ENCODE measurements around the gene NEUROG1.

Gene NEUROG1

DNA sequence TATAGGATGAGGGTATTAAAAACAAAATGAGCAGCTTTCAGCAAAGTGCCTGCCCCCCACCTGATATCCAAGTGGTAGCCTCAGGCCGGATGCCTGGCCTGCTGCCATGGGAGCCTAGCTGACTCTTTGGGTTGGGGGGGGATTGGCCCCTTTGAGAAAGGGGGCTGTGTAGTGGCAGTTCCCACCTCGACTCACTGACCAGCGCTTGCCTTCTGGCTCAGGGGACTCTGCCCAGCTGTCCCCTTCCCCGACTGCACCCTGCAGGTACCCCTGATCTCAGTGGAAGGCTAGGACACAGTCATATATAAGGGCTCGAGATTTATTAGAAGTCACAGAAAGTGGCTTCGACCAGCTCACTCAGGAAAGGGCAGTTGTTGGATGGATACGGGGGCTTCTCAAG, 1.5 kb upstream of the NEUROG1 start:
- Histone ChIP-seq H2AFZ (ENCODE audit: low read length) (no peak overlapping the region), H3K9me3 (ENCODE audit: low read length) (no peaks in the 10 kb centered on the region), H3K4me2 (ENCODE audit: low read length) (no peak overlapping the region), H3K36me3 (ENCODE audit: insufficient read depth, low read length) (no peaks in the 10 kb centered on the region), H3K9me2 (ENCODE audit: low read depth, low read length) (no peaks in the 10 kb centered on the region), H3K4me3 (ENCODE audit: low read depth, low read length, poor library complexity, severe bottlenecking) (no peak overlapping the region), H3F3A (ENCODE audit: insufficient read depth, low read length) (no peaks in the 10 kb centered on the region), H3K27me3 (ENCODE audit: insufficient read depth, low read length) (no peaks in the 10 kb centered on the region; the same call in 1 of the 2 replicates), H4K20me1 (ENCODE audit: insufficient read depth, low read length) (no peaks in the 10 kb centered on the region), H3K4me1 (ENCODE audit: insufficient read depth, low read length, severe bottlenecking) (no peaks in the 10 kb centered on the region), H3K27ac (ENCODE audit: low read depth, low read length, poor library complexity, severe bottlenecking) (no peak overlapping the region), H3K9ac (ENCODE audit: low read length) (no peak overlapping the region), H3K79me2 (ENCODE audit: insufficient read depth, low read length) (no peaks in the 10 kb centered on the region)
- TF ChIP-seq, protein P1, sequence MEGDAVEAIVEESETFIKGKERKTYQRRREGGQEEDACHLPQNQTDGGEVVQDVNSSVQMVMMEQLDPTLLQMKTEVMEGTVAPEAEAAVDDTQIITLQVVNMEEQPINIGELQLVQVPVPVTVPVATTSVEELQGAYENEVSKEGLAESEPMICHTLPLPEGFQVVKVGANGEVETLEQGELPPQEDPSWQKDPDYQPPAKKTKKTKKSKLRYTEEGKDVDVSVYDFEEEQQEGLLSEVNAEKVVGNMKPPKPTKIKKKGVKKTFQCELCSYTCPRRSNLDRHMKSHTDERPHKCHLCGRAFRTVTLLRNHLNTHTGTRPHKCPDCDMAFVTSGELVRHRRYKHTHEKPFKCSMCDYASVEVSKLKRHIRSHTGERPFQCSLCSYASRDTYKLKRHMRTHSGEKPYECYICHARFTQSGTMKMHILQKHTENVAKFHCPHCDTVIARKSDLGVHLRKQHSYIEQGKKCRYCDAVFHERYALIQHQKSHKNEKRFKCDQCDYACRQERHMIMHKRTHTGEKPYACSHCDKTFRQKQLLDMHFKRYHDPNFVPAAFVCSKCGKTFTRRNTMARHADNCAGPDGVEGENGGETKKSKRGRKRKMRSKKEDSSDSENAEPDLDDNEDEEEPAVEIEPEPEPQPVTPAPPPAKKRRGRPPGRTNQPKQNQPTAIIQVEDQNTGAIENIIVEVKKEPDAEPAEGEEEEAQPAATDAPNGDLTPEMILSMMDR (IDR thresholded peaks at IDR 0.05; ENCODE audit: low read length), result no peak
- TF ChIP-seq EZH2 (IDR thresholded peaks at IDR 0.05; ENCODE audit: borderline replicate concordance, low read length), result no peak

DNA sequence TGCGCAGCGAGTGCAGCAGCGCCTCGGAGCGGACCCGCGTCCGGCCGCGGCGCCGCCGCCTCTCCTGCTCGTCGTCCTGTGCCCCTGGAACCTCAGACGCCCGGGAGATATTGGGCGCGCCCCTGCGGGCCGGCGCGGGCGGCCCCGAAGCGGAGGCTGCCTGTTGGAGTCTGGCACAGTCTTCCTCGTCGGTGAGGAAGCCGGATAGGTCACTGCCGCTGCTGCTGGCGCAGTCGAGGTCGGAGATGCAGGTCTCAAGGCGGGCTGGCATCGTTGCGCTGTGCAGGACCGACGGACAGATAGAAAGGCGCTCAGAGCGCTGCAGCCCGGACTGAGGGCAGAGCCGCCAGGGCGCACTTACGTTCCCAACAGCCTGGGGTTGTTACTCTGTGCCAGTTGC, 344 bp downstream of the NEUROG1 start:
- H3K9me3 ChIP-seq (ENCODE audit: low read length), result no peaks in the 10 kb centered on the region
- no peaks in the 10 kb centered on the region for H3K4me1 ChIP-seq (ENCODE audit: insufficient read depth, low read length, severe bottlenecking)
- no peaks in the 10 kb centered on the region for H4K20me1 ChIP-seq (ENCODE audit: insufficient read depth, low read length)
- H3K4me2 ChIP-seq (ENCODE audit: low read length), result no peak overlapping the region
- no peaks in the 10 kb centered on the region for H3F3A ChIP-seq (ENCODE audit: insufficient read depth, low read length)
- no peaks in the 10 kb centered on the region for H3K79me2 ChIP-seq (ENCODE audit: insufficient read depth, low read length)
- H3K27ac ChIP-seq (ENCODE audit: low read depth, low read length, poor library complexity, severe bottlenecking), result no peak overlapping the region
- no peaks in the 10 kb centered on the region for H3K27me3 ChIP-seq (ENCODE audit: insufficient read depth, low read length)
- no peak overlapping the region for H3K4me3 ChIP-seq (ENCODE audit: low read depth, low read length, poor library complexity, severe bottlenecking)
- no peaks in the 10 kb centered on the region for H3K9me2 ChIP-seq (ENCODE audit: low read depth, low read length)
- TF ChIP-seq EZH2 (IDR thresholded peaks at IDR 0.05; ENCODE audit: borderline replicate concordance, low read length), result no peak
- TF ChIP-seq, protein P1 (IDR thresholded peaks at IDR 0.05; ENCODE audit: low read length), result no peak
- H3K36me3 ChIP-seq (ENCODE audit: insufficient read depth, low read length), result no peaks in the 10 kb centered on the region
- H3K9ac ChIP-seq (ENCODE audit: low read length), result no peak overlapping the region
- H2AFZ ChIP-seq (ENCODE audit: low read length), result no peak overlapping the region

DNA sequence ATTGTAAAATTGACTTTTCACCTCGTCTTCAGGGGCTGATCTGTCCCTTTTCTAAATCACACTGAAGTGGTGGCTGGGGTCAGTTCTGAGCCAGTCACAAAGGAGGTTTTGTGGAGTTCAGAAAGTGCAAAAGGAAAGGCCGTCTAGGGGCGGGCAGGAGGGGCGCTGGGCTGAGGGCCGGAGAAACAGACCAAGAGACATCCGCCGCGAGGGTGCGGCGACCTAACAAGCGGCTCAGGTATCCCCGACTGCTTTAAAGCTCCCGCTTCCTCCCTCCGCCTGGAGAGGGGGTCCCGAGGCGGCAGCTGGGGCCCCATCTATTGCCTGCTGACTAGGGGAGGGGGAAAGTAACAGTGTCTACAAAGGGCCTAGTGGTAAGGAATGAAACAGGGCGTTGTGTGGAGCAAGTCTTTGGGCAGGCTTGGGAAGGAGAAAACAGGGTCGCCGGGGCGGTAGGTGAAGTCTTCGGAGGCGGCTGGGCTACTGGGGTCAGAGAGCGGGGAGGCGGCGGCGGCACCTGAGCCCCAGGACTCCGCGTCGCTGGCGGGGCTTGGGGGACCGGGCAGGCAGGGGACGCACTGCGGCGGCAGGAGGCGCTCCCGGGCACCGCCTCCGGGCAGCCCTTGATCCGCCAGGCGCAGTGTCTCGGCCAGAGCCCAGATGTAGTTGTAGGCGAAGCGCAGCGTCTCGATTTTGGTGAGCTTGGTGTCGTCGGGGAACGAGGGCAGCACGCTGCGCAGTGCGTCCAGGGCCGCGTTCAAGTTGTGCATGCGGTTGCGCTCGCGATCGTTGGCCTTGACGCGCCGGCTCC, 950 bp downstream of the NEUROG1 start:
- Histone ChIP-seq H3K4me1 (ENCODE audit: insufficient read depth, low read length, severe bottlenecking) (no peaks in the 10 kb centered on the region), H4K20me1 (ENCODE audit: insufficient read depth, low read length) (no peaks in the 10 kb centered on the region), H2AFZ (ENCODE audit: low read length) (no peak overlapping the region), H3K4me2 (ENCODE audit: low read length) (no peak overlapping the region), H3K27me3 (ENCODE audit: insufficient read depth, low read length) (no peaks in the 10 kb centered on the region), H3K9ac (ENCODE audit: low read length) (no peak overlapping the region), H3K27ac (ENCODE audit: low read depth, low read length, poor library complexity, severe bottlenecking) (no peak overlapping the region), H3K9me3 (ENCODE audit: low read length) (no peaks in the 10 kb centered on the region), H3K79me2 (ENCODE audit: insufficient read depth, low read length) (no peaks in the 10 kb centered on the region), H3K36me3 (ENCODE audit: insufficient read depth, low read length) (no peaks in the 10 kb centered on the region), H3K9me2 (ENCODE audit: low read depth, low read length) (no peaks in the 10 kb centered on the region), H3F3A (ENCODE audit: insufficient read depth, low read length) (no peaks in the 10 kb centered on the region), H3K4me3 (ENCODE audit: low read depth, low read length, poor library complexity, severe bottlenecking) (no peak overlapping the region)
- TF ChIP-seq, protein P1 (IDR thresholded peaks at IDR 0.05; ENCODE audit: low read length), result no peak
- TF ChIP-seq EZH2 (IDR thresholded peaks at IDR 0.05; ENCODE audit: borderline replicate concordance, low read length), result no peak
